Measurements from ENCODE around the gene LCOR. TPM values are rescaled to one million over a fixed set of nuclear protein-coding genes. Genes with fewer than 3 reads are reported as not detected.

LCOR gene
- total RNA-seq, 3 donors from 2014 or later: 19.4 to 53.6 (median 35.7) TPM

- TF ChIP-seq POLR2A (IDR thresholded peaks at IDR 0.05) (no peak), CTCF (IDR thresholded peaks at IDR 0.05) (no peak), POLR2AphosphoS5 (IDR thresholded peaks at IDR 0.05) (no peak)
- DNase-seq (ENCODE audit: low spot score in 2 of 2): no peak
Measured at GRCh38 chr10:96873086-96873485, 41.0 kb downstream of the LCOR start.

GRCh38 chr10:96873756-96874467 lies 41.8 kb downstream of the LCOR start:
- no peak for DNase-seq (ENCODE audit: low spot score in 2 of 2)
- H3K4me1 ChIP-seq: no peaks in the 10 kb centered on the region
- no peaks in the 10 kb centered on the region for H3K36me3 ChIP-seq
- no peak for TF ChIP-seq POLR2AphosphoS5 (IDR thresholded peaks at IDR 0.05)
- no peak for TF ChIP-seq CTCF (IDR thresholded peaks at IDR 0.05)
- TF ChIP-seq POLR2A (IDR thresholded peaks at IDR 0.05): no peak
- H3K27ac ChIP-seq: no peak overlapping the region
- H3K9me3 ChIP-seq: no peaks in the 10 kb centered on the region
- no peaks in the 10 kb centered on the region for H3K27me3 ChIP-seq
- intact Hi-C loops (cut with DNase I; ENCODE audit: low total_unique reads): no loop called here
- H3K4me3 ChIP-seq: no peak overlapping the region

More at GRCh38 chr10:96873086-96873485, 41.0 kb downstream of the LCOR start:
- Histone ChIP-seq H3K36me3 (no peaks in the 10 kb centered on the region), H3K4me3 (no peak overlapping the region), H3K27ac (no peak overlapping the region), H3K9me3 (no peaks in the 10 kb centered on the region), H3K27me3 (no peaks in the 10 kb centered on the region), H3K4me1 (no peaks in the 10 kb centered on the region)
- intact Hi-C loops (cut with DNase I; ENCODE audit: low total_unique reads): no loop called here

GRCh38 chr10:96878057-96878456 lies 46.0 kb downstream of the LCOR start:
- no peak for DNase-seq (ENCODE audit: low spot score in 2 of 2)
- no peak overlapping the region for H3K27ac ChIP-seq
- no peak overlapping the region for H3K4me3 ChIP-seq
- no peaks in the 10 kb centered on the region for H3K9me3 ChIP-seq
- H3K4me1 ChIP-seq: no peaks in the 10 kb centered on the region
- TF ChIP-seq POLR2AphosphoS5 (IDR thresholded peaks at IDR 0.05) (no peak), CTCF (IDR thresholded peaks at IDR 0.05) (no peak), POLR2A (IDR thresholded peaks at IDR 0.05) (no peak)
- H3K27me3 ChIP-seq: no peaks in the 10 kb centered on the region
- intact Hi-C loops (cut with DNase I; ENCODE audit: low total_unique reads): no loop called here
- no peaks in the 10 kb centered on the region for H3K36me3 ChIP-seq

GRCh38 chr10:96880575-96880974 lies 48.5 kb downstream of the LCOR start:
- DNase-seq (ENCODE audit: low spot score in 2 of 2): no peak
- Histone ChIP-seq H3K4me1 (no peaks in the 10 kb centered on the region), H3K36me3 (no peaks in the 10 kb centered on the region), H3K27ac (no peak overlapping the region), H3K27me3 (no peaks in the 10 kb centered on the region), H3K4me3 (no peak overlapping the region), H3K9me3 (no peaks in the 10 kb centered on the region)
- intact Hi-C loops (cut with DNase I; ENCODE audit: low total_unique reads): no loop called here
- no peak for TF ChIP-seq CTCF (IDR thresholded peaks at IDR 0.05)
- TF ChIP-seq POLR2AphosphoS5 (IDR thresholded peaks at IDR 0.05): no peak
- TF ChIP-seq POLR2A (IDR thresholded peaks at IDR 0.05): no peak

- no peak for DNase-seq (ENCODE audit: low spot score in 2 of 2)
- Histone ChIP-seq H3K9me3 (peaks cover 0 to 12% of the 10 kb centered on the region in 2 donors), H3K4me1 (no peaks in the 10 kb centered on the region), H3K36me3 (no peaks in the 10 kb centered on the region), H3K27ac (no peak overlapping the region), H3K4me3 (no peak overlapping the region), H3K27me3 (no peaks in the 10 kb centered on the region)
- TF ChIP-seq POLR2A (IDR thresholded peaks at IDR 0.05) (no peak), POLR2AphosphoS5 (IDR thresholded peaks at IDR 0.05) (no peak), CTCF (IDR thresholded peaks at IDR 0.05) (no peak)
- intact Hi-C loops (cut with DNase I; ENCODE audit: low total_unique reads): no loop called here
Measured at GRCh38 chr10:96889415-96890171, 57.5 kb downstream of the LCOR start.
